Islet precursor cell (in vitro differentiated cells): ENCODE data around the gene INTS3.
"Not testable (repeated sequence)": the region's sequence is repeated elsewhere in the genome, so short reads cannot be mapped to it uniquely, and the experiment has no call there.

Experiments
- DNase-seq: peaks from one replicate; pipeline ENCODE4 v3.0.0-alpha.2; 2018

Gene INTS3

GRCh38 chr1:153760440-153760839, 32.6 kb downstream of the INTS3 start:
- DNase-seq, result no peak

GRCh38 chr1:153763365-153764225, 35.7 kb downstream of the INTS3 start:
- DNase-seq, result no peak

GRCh38 chr1:153764310-153764709, 36.5 kb downstream of the INTS3 start:
- DNase-seq, result no peak

GRCh38 chr1:153766663-153767062, 38.8 kb downstream of the INTS3 start:
- not testable (repeated sequence) for DNase-seq

GRCh38 chr1:153767519-153767918, 39.7 kb downstream of the INTS3 start:
- DNase-seq, result no peak

GRCh38 chr1:153768316-153769181, 40.7 kb downstream of the INTS3 start:
- DNase-seq, result no peak

- DNase-seq, result no peak
Observed at GRCh38 chr1:153769221-153769620, 41.4 kb downstream of the INTS3 start.

- no peak for DNase-seq
Observed at GRCh38 chr1:153770797-153771196, 42.9 kb downstream of the INTS3 start.

GRCh38 chr1:153771261-153771660, 43.4 kb downstream of the INTS3 start:
- DNase-seq, result no peak

GRCh38 chr1:153771841-153772593, 44.2 kb downstream of the INTS3 start:
- no peak for DNase-seq

- no peak for DNase-seq
Observed at GRCh38 chr1:153773096-153773921, 45.5 kb downstream of the INTS3 start.

GRCh38 chr1:153774026-153774595, 46.3 kb downstream of the INTS3 start:
- no peak for DNase-seq

- peak; percentile 81 for DNase-seq
Observed at GRCh38 chr1:153774780-153775457, 47.1 kb downstream of the INTS3 start, which contains the start of gene SLC27A3. SLC27A3 (plus strand) TSS chr1:153775407; CDS start chr1:153775498, 91 bp downstream.

- peak; percentile 92 for DNase-seq
Observed at GRCh38 chr1:153775458-153776327, 47.8 kb downstream of the INTS3 start.

- no peak for DNase-seq
Observed at GRCh38 chr1:153776352-153776751, 48.5 kb downstream of the INTS3 start.

GRCh38 chr1:153776845-153777370, 49.1 kb downstream of the INTS3 start:
- no peak for DNase-seq

- DNase-seq, result no peak
Observed at GRCh38 chr1:153777648-153778047, 49.8 kb downstream of the INTS3 start.

- no peak for DNase-seq
Observed at GRCh38 chr1:153778051-153778823, 50.4 kb downstream of the INTS3 start.
